ENCODE data around the gene RBKS. TPM values are rescaled to one million over a fixed set of nuclear protein-coding genes. Genes with fewer than 3 reads are reported as not detected.

RBKS gene
- total and polyA plus RNA-seq, 2 of the 13 experiments (the other 11 are each of a cell fraction or from before 2014, with no cell fraction given): 7.7 to 8.3 TPM

DNA sequence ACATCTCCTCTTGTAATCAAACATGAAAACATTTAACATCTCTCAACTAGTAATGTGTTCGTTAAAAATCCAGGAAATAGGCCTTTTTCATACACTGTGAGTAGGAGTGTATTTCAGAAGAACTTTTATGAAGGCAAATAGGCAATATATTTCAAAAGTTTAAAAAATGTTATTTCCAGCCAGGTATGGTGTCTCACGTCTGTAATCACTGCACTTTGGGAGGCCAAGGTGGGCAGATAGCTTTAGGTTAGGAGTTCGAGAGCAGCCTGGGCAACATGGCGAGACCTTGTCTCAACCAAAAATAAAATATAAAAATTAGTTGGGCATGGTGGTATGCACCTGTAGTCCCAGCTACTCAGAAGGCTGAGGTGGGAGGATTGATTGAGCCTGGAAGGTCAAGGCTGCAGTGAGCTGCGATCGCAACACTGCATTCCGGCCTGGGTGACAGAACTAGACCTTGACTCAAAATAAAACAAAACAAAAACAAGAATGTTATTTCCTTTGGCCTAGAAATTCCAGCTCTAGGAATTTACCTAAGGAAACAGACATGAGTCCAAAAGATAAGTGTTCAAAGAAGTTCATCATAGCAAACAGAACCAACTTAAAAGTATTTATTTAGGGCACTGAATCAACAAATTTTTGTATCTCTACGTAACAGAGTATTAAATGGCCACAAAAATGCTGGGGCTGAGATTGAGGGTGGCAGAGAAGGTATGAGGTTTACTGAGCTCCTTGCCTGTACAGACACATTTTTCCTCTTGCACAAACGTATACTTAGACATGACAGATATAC is 14.9 kb downstream of the RBKS start (continued):
- TF ChIP-seq, protein P1, sequence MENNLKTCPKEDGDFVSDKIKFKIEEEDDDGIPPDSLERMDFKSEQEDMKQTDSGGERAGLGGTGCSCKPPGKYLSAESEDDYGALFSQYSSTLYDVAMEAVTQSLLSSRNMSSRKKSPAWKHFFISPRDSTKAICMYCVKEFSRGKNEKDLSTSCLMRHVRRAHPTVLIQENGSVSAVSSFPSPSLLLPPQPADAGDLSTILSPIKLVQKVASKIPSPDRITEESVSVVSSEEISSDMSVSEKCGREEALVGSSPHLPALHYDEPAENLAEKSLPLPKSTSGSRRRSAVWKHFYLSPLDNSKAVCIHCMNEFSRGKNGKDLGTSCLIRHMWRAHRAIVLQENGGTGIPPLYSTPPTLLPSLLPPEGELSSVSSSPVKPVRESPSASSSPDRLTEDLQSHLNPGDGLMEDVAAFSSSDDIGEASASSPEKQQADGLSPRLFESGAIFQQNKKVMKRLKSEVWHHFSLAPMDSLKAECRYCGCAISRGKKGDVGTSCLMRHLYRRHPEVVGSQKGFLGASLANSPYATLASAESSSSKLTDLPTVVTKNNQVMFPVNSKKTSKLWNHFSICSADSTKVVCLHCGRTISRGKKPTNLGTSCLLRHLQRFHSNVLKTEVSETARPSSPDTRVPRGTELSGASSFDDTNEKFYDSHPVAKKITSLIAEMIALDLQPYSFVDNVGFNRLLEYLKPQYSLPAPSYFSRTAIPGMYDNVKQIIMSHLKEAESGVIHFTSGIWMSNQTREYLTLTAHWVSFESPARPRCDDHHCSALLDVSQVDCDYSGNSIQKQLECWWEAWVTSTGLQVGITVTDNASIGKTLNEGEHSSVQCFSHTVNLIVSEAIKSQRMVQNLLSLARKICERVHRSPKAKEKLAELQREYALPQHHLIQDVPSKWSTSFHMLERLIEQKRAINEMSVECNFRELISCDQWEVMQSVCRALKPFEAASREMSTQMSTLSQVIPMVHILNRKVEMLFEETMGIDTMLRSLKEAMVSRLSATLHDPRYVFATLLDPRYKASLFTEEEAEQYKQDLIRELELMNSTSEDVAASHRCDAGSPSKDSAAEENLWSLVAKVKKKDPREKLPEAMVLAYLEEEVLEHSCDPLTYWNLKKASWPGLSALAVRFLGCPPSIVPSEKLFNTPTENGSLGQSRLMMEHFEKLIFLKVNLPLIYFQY (CRISPR knock-in tag; IDR thresholded peaks at IDR 0.05; ENCODE audit: borderline replicate concordance): peak; percentile 77; the same call in 1 of the 2 replicates
- TF ChIP-seq ZNF256 (CRISPR knock-in tag; conservative IDR thresholded peaks at IDR 0.05) (no peak), ZNF331 (CRISPR knock-in tag; IDR thresholded peaks at IDR 0.05) (0 out of 2 replicates have a peak, but pooled peaks have one; percentile 44), ZNF672 (CRISPR knock-in tag; IDR thresholded peaks at IDR 0.05) (no peak), ZNF629 (CRISPR knock-in tag; conservative IDR thresholded peaks at IDR 0.05) (no peak), ZNF230 (CRISPR knock-in tag; IDR thresholded peaks at IDR 0.05) (no peak), CREM (IDR thresholded peaks at IDR 0.05) (peak; percentile 74), CREM (CRISPR knock-in tag; IDR thresholded peaks at IDR 0.05) (no peak), SP5 (CRISPR knock-in tag; IDR thresholded peaks at IDR 0.05; ENCODE audit: borderline replicate concordance, low read depth) (peak; percentile 57; the same call in 1 of the 2 replicates), POGZ (CRISPR knock-in tag; IDR thresholded peaks at IDR 0.05) (peak; percentile 44; the same call in 1 of the 2 replicates), KDM6A (CRISPR knock-in tag; IDR thresholded peaks at IDR 0.05; ENCODE audit: low read depth) (peak; percentile 15; the same call in 1 of the 2 replicates), FOXK1 (CRISPR knock-in tag; IDR thresholded peaks at IDR 0.05; ENCODE audit: borderline replicate concordance, low read depth) (peak; percentile 95)
- TF ChIP-seq, protein P2, sequence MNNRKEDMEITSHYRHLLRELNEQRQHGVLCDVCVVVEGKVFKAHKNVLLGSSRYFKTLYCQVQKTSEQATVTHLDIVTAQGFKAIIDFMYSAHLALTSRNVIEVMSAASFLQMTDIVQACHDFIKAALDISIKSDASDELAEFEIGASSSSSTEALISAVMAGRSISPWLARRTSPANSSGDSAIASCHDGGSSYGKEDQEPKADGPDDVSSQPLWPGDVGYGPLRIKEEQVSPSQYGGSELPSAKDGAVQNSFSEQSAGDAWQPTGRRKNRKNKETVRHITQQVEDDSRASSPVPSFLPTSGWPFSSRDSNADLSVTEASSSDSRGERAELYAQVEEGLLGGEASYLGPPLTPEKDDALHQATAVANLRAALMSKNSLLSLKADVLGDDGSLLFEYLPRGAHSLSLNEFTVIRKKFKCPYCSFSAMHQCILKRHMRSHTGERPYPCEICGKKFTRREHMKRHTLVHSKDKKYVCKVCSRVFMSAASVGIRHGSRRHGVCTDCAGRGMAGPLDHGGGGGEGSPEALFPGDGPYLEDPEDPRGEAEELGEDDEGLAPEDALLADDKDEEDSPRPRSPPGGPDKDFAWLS (CRISPR knock-in tag; IDR thresholded peaks at IDR 0.05; ENCODE audit: borderline replicate concordance): no peak
- TF ChIP-seq, protein P3, sequence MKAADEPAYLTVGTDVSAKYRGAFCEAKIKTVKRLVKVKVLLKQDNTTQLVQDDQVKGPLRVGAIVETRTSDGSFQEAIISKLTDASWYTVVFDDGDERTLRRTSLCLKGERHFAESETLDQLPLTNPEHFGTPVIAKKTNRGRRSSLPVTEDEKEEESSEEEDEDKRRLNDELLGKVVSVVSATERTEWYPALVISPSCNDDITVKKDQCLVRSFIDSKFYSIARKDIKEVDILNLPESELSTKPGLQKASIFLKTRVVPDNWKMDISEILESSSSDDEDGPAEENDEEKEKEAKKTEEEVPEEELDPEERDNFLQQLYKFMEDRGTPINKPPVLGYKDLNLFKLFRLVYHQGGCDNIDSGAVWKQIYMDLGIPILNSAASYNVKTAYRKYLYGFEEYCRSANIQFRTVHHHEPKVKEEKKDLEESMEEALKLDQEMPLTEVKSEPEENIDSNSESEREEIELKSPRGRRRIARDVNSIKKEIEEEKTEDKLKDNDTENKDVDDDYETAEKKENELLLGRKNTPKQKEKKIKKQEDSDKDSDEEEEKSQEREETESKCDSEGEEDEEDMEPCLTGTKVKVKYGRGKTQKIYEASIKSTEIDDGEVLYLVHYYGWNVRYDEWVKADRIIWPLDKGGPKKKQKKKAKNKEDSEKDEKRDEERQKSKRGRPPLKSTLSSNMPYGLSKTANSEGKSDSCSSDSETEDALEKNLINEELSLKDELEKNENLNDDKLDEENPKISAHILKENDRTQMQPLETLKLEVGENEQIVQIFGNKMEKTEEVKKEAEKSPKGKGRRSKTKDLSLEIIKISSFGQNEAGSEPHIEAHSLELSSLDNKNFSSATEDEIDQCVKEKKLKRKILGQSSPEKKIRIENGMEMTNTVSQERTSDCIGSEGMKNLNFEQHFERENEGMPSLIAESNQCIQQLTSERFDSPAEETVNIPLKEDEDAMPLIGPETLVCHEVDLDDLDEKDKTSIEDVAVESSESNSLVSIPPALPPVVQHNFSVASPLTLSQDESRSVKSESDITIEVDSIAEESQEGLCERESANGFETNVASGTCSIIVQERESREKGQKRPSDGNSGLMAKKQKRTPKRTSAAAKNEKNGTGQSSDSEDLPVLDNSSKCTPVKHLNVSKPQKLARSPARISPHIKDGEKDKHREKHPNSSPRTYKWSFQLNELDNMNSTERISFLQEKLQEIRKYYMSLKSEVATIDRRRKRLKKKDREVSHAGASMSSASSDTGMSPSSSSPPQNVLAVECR (CRISPR knock-in tag; IDR thresholded peaks at IDR 0.05; ENCODE audit: borderline replicate concordance): peak; percentile 25; the same call in 1 of the 2 replicates
- TF ChIP-seq, protein P4, sequence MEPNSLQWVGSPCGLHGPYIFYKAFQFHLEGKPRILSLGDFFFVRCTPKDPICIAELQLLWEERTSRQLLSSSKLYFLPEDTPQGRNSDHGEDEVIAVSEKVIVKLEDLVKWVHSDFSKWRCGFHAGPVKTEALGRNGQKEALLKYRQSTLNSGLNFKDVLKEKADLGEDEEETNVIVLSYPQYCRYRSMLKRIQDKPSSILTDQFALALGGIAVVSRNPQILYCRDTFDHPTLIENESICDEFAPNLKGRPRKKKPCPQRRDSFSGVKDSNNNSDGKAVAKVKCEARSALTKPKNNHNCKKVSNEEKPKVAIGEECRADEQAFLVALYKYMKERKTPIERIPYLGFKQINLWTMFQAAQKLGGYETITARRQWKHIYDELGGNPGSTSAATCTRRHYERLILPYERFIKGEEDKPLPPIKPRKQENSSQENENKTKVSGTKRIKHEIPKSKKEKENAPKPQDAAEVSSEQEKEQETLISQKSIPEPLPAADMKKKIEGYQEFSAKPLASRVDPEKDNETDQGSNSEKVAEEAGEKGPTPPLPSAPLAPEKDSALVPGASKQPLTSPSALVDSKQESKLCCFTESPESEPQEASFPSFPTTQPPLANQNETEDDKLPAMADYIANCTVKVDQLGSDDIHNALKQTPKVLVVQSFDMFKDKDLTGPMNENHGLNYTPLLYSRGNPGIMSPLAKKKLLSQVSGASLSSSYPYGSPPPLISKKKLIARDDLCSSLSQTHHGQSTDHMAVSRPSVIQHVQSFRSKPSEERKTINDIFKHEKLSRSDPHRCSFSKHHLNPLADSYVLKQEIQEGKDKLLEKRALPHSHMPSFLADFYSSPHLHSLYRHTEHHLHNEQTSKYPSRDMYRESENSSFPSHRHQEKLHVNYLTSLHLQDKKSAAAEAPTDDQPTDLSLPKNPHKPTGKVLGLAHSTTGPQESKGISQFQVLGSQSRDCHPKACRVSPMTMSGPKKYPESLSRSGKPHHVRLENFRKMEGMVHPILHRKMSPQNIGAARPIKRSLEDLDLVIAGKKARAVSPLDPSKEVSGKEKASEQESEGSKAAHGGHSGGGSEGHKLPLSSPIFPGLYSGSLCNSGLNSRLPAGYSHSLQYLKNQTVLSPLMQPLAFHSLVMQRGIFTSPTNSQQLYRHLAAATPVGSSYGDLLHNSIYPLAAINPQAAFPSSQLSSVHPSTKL (CRISPR knock-in tag; IDR thresholded peaks at IDR 0.05): peak; percentile 97

All from HepG2 (cell line).